BE2C (cell line): ENCODE data around the gene CDK10.

ENCODE experiments used
- DNase-seq: peaks from one replicate; pipeline ENCODE4 v3.0.0-alpha.2; 2020
- H3K27me3 ChIP-seq: fragments of 250-450 bp; sonication (Bioruptor Pico); 2 replicates; pipeline ENCODE4 v1.5.1; 2020; ENCODE audit warnings: mild to moderate bottlenecking
- H3K36me3 ChIP-seq: fragments of 250-450 bp; sonication (Bioruptor Pico); 2 replicates; pipeline ENCODE4 v1.5.1; 2020; ENCODE audit warnings: mild to moderate bottlenecking
- H3K4me1 ChIP-seq: fragments of 250-450 bp; sonication (Bioruptor Pico); 2 replicates; pipeline ENCODE4 v1.5.1; 2020
- H3K4me3 ChIP-seq: 2 replicates; pipeline ENCODE4 v1.5.1; 2011; ENCODE audit warnings: low read depth, low read length
- H3K9me3 ChIP-seq: fragments of 250-450 bp; sonication (Bioruptor Pico); 2 replicates; pipeline ENCODE4 v1.5.1; 2020
- CTCF ChIP-seq: IDR thresholded peaks from 2 replicates; pipeline ENCODE4 v1.5.1; 2012; ENCODE audit warnings: mild to moderate bottlenecking, low read depth, low read length

CDK10 gene

GRCh38 chr16:89643769-89644300 lies 42.7 kb upstream of the CDK10 start:
- Histone ChIP-seq H3K4me3 (no peak overlapping the region), H3K9me3 (no peaks in the 10 kb centered on the region), H3K4me1 (peaks cover 4% of the 10 kb centered on the region), H3K27me3 (no peaks in the 10 kb centered on the region), H3K36me3 (peaks cover 15% of the 10 kb centered on the region)
- DNase-seq, result no peak
- no peak for TF ChIP-seq CTCF

GRCh38 chr16:89645122-89645521 lies 41.4 kb upstream of the CDK10 start:
- H3K27me3 ChIP-seq, result no peaks in the 10 kb centered on the region
- no peaks in the 10 kb centered on the region for H3K9me3 ChIP-seq
- H3K4me1 ChIP-seq, result peaks cover 4% of the 10 kb centered on the region
- no peak overlapping the region for H3K4me3 ChIP-seq
- DNase-seq, result no peak
- no peak for TF ChIP-seq CTCF
- peaks cover 15% of the 10 kb centered on the region for H3K36me3 ChIP-seq

GRCh38 chr16:89646270-89646669 lies 40.2 kb upstream of the CDK10 start:
- DNase-seq, result no peak
- Histone ChIP-seq H3K27me3 (no peaks in the 10 kb centered on the region), H3K4me1 (no peaks in the 10 kb centered on the region), H3K36me3 (peaks cover 20% of the 10 kb centered on the region), H3K4me3 (no peak overlapping the region), H3K9me3 (no peaks in the 10 kb centered on the region)
- no peak for TF ChIP-seq CTCF

- no peak for TF ChIP-seq CTCF
- peaks cover 27% of the 10 kb centered on the region for H3K36me3 ChIP-seq
- DNase-seq, result no peak
- H3K4me1 ChIP-seq, result no peaks in the 10 kb centered on the region
- H3K4me3 ChIP-seq, result no peak overlapping the region
- H3K27me3 ChIP-seq, result no peaks in the 10 kb centered on the region
- no peaks in the 10 kb centered on the region for H3K9me3 ChIP-seq
These were observed 39.6 kb upstream of the CDK10 start for GRCh38 chr16:89646906-89647305.

- TF ChIP-seq CTCF, result no peak
- Histone ChIP-seq H3K9me3 (no peaks in the 10 kb centered on the region), H3K4me3 (no peak overlapping the region), H3K36me3 (peaks cover 16% of the 10 kb centered on the region), H3K4me1 (no peaks in the 10 kb centered on the region), H3K27me3 (no peaks in the 10 kb centered on the region)
- DNase-seq, result no peak
These were observed 34.9 kb upstream of the CDK10 start for GRCh38 chr16:89651584-89651983.

GRCh38 chr16:89653656-89654295 lies 32.7 kb upstream of the CDK10 start:
- Histone ChIP-seq H3K27me3 (no peaks in the 10 kb centered on the region), H3K36me3 (peaks cover 12% of the 10 kb centered on the region), H3K4me1 (no peaks in the 10 kb centered on the region), H3K4me3 (no peak overlapping the region), H3K9me3 (no peaks in the 10 kb centered on the region)
- TF ChIP-seq CTCF, result no peak
- no peak for DNase-seq
